Panc1 (cell line): ENCODE measurements around the gene ETFA. TPM values are rescaled to one million over a fixed set of nuclear protein-coding genes. Genes with fewer than 3 reads are reported as not detected.

Experiments
- ATAC-seq: fragments of 200-7000 bp; cut with Tn5 transposase; 2 replicates; pipeline ENCODE4 v1.9.1; 2020; ENCODE audit warnings: mild to moderate bottlenecking, moderate library complexity
- BruUV-seq: library from RNA; stranded (reverse); fragments of 400-500 nt; replicated peaks from 2 replicates; lab custom pipeline; 2021; lab: Mats Ljungman, UMichigan
- CTCF ChIA-PET: fragments of 300-600 bp; sonication (Branson Sonifier 250); formaldehyde crosslinking; loops from one replicate; lab custom pipeline; 2022; ENCODE audit warnings: antibody characterized with exemption; lab: Charles Lee
- POLR2A ChIA-PET: fragments of 300-600 bp; sonication (Branson Sonifier 250); formaldehyde crosslinking; loops from one replicate; lab custom pipeline; 2022; ENCODE audit warnings: antibody characterized with exemption; lab: Charles Lee
- DNase-seq: peaks from one replicate; pipeline ENCODE4 v3.0.0-alpha.2; 2010; ENCODE audit warnings: low read depth, low spot score
- H3K27ac ChIP-seq: 2 replicates; pipeline ENCODE4 v1.5.1; 2011; ENCODE audit warnings: mild to moderate bottlenecking, low read length, inconsistent platforms
- H3K27me3 ChIP-seq: fragments of 200-500 bp; sonication (Bioruptor generic); 2 replicates; pipeline ENCODE4 v1.6.0; 2014; ENCODE audit warnings: low read length, inconsistent platforms; ENCODE audit not compliant: control insufficient read depth, insufficient read depth
- H3K36me3 ChIP-seq: fragments of 200-500 bp; sonication (Bioruptor generic); 2 replicates; pipeline ENCODE4 v1.5.1; 2014; ENCODE audit warnings: inconsistent platforms, mild to moderate bottlenecking, low read length, moderate library complexity; ENCODE audit not compliant: control insufficient read depth, insufficient read depth
- H3K4me1 ChIP-seq: 2 replicates; pipeline ENCODE4 v1.5.1; 2011; ENCODE audit warnings: inconsistent platforms, mild to moderate bottlenecking, low read length, moderate library complexity; ENCODE audit not compliant: control insufficient read depth, insufficient read depth
- H3K4me3 ChIP-seq, 2 experiments: 2 replicates each; pipeline ENCODE4 v1.5.1; 2011 to 2012; ENCODE audit warnings: low read depth in 2 of 2, low read length in 2 of 2, mild to moderate bottlenecking in 2 of 2, inconsistent platforms in 1 of 2, moderate library complexity in 1 of 2
- H3K9me3 ChIP-seq: fragments of 200-500 bp; sonication (Bioruptor generic); 2 replicates; pipeline ENCODE4 v1.5.1; 2014; ENCODE audit warnings: low read depth, mild to moderate bottlenecking, inconsistent platforms, low read length, moderate library complexity; ENCODE audit not compliant: control insufficient read depth, insufficient read depth
- POLR2AphosphoS5 ChIP-seq: IDR thresholded peaks from 2 replicates; pipeline ENCODE4 v1.6.1; 2012; ENCODE audit warnings: mild to moderate bottlenecking, low read depth, low read length, moderate library complexity
- SIN3A ChIP-seq: IDR thresholded peaks from 2 replicates; pipeline ENCODE4 v1.6.1; 2012; ENCODE audit warnings: low read depth, mild to moderate bottlenecking, low read length, moderate library complexity, borderline replicate concordance; ENCODE audit not compliant: insufficient read depth
- TCF7L2 ChIP-seq: IDR thresholded peaks from 2 replicates; pipeline ENCODE4 v1.6.1; 2011; ENCODE audit warnings: mild to moderate bottlenecking, low read depth, low read length, inconsistent platforms
- in situ Hi-C: cut with HindIII; loops from 2 replicates; pipeline ENCODE4 v1.10.0; 2016; ENCODE audit warnings: low sequenced_read_pairs, low pct_unique_long_range_greater_than_20kb
- intact Hi-C: fragments of 100-400 bp; cut with micrococcal nuclease; formaldehyde crosslinking; loops from one replicate; pipeline ENCODE4 v1.10.0; 2022; ENCODE audit not compliant: unreplicated experiment
- total RNA-seq: library from RNA; stranded (reverse); gene quantifications from one replicate; pipeline ENCODE4 v1.2.1, GENCODE V29; 2021; ENCODE audit not compliant: unreplicated experiment
- TF ChIP-seq, protein P1 (sequence below), 2 experiments: IDR thresholded peaks; 2 replicates each; pipeline ENCODE4 v1.6.1; 2011 to 2012; ENCODE audit warnings: low read depth in 2 of 2, control low read depth in 1 of 2, low read length in 1 of 2, mild to moderate bottlenecking in 1 of 2, moderate library complexity in 1 of 2; ENCODE audit not compliant: insufficient read depth in 1 of 2
- TF ChIP-seq, protein P2 (sequence below): fragments of 450-650 bp; IDR thresholded peaks from 2 replicates; pipeline ENCODE4 v1.5.1; 2017; ENCODE audit warnings: mild to moderate bottlenecking

Gene ETFA
- total RNA-seq, 1 experiment from 2014 or later, result 159 TPM

DNA sequence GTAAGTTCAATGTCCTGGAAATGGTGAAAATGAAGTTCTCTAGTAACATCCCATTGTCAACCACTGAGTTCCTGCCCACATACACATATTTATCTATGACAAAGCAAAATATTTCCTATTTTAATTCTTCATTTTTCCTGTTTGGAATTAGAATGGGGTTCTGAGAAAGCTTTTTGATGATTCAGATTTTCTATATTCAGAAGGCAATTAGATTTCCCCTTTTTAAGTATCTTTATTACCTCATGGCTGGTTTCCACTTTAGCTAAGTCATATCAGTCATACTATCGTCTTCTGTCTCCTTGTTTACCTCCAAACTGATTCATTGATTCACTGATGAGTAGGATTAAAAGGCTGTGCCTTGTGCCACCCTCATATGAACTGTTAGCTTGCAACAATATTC is 17.9 kb downstream of the ETFA start:
- Histone ChIP-seq H3K27me3 (no peaks in the 10 kb centered on the region), H3K4me3 (no peak overlapping the region), H3K36me3 (no peaks in the 10 kb centered on the region), H3K9me3 (no peaks in the 10 kb centered on the region), H3K4me1 (no peaks in the 10 kb centered on the region), H3K27ac (no peak overlapping the region)
- CTCF ChIA-PET, result no interaction called here
- ATAC-seq (no peak), DNase-seq (no peak)
- TF ChIP-seq, protein P1, sequence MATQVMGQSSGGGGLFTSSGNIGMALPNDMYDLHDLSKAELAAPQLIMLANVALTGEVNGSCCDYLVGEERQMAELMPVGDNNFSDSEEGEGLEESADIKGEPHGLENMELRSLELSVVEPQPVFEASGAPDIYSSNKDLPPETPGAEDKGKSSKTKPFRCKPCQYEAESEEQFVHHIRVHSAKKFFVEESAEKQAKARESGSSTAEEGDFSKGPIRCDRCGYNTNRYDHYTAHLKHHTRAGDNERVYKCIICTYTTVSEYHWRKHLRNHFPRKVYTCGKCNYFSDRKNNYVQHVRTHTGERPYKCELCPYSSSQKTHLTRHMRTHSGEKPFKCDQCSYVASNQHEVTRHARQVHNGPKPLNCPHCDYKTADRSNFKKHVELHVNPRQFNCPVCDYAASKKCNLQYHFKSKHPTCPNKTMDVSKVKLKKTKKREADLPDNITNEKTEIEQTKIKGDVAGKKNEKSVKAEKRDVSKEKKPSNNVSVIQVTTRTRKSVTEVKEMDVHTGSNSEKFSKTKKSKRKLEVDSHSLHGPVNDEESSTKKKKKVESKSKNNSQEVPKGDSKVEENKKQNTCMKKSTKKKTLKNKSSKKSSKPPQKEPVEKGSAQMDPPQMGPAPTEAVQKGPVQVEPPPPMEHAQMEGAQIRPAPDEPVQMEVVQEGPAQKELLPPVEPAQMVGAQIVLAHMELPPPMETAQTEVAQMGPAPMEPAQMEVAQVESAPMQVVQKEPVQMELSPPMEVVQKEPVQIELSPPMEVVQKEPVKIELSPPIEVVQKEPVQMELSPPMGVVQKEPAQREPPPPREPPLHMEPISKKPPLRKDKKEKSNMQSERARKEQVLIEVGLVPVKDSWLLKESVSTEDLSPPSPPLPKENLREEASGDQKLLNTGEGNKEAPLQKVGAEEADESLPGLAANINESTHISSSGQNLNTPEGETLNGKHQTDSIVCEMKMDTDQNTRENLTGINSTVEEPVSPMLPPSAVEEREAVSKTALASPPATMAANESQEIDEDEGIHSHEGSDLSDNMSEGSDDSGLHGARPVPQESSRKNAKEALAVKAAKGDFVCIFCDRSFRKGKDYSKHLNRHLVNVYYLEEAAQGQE (IDR thresholded peaks at IDR 0.05; ENCODE audit: insufficient read depth in 1 of 2, low read depth in 2 of 2, low read length in 1 of 2), result no peak
- TF ChIP-seq POLR2AphosphoS5 (no peak), TCF7L2 (no peak), SIN3A (no peak)
- TF ChIP-seq, protein P2, sequence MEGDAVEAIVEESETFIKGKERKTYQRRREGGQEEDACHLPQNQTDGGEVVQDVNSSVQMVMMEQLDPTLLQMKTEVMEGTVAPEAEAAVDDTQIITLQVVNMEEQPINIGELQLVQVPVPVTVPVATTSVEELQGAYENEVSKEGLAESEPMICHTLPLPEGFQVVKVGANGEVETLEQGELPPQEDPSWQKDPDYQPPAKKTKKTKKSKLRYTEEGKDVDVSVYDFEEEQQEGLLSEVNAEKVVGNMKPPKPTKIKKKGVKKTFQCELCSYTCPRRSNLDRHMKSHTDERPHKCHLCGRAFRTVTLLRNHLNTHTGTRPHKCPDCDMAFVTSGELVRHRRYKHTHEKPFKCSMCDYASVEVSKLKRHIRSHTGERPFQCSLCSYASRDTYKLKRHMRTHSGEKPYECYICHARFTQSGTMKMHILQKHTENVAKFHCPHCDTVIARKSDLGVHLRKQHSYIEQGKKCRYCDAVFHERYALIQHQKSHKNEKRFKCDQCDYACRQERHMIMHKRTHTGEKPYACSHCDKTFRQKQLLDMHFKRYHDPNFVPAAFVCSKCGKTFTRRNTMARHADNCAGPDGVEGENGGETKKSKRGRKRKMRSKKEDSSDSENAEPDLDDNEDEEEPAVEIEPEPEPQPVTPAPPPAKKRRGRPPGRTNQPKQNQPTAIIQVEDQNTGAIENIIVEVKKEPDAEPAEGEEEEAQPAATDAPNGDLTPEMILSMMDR, result no peak
- intact Hi-C loops, result no loop called here
- in situ Hi-C loops, result no loop called here
- BruUV-seq, result no TSS peak
- POLR2A ChIA-PET, result no interaction called here

- Histone ChIP-seq H3K4me3 (no peak overlapping the region), H3K27me3 (no peaks in the 10 kb centered on the region), H3K27ac (no peak overlapping the region), H3K4me1 (peaks cover 4% of the 10 kb centered on the region; the same call in 1 of the 2 replicates), H3K36me3 (peaks cover 7% of the 10 kb centered on the region; the same call in 1 of the 2 replicates), H3K9me3 (no peaks in the 10 kb centered on the region)
- CTCF ChIA-PET, result interaction anchor here (0.6 kb wide), 2 partner anchors 36 to 1612 kb away, joined by 7 to 8 read pairs; no protein-coding TSS in a partner anchor
- TF ChIP-seq TCF7L2 (no peak), POLR2AphosphoS5 (no peak), SIN3A (no peak)
- TF ChIP-seq, protein P1 (IDR thresholded peaks at IDR 0.05; ENCODE audit: insufficient read depth in 1 of 2, low read depth in 2 of 2, low read length in 1 of 2), result no peak
- TF ChIP-seq, protein P2, result no peak
- POLR2A ChIA-PET, result no interaction called here
- in situ Hi-C loops, result no loop called here
- no peak for DNase-seq
- ATAC-seq, result no peak
- intact Hi-C loops, result no loop called here
- BruUV-seq, result no TSS peak
Measured at GRCh38 chr15:76289582-76289981, 21.7 kb downstream of the ETFA start.
